HepG2 (cell line): Measurements from ENCODE around the gene KLHL12. TPM values are rescaled to one million over a fixed set of nuclear protein-coding genes. Genes with fewer than 3 reads are reported as not detected.
A peak's percentile ranks its signal among the peaks of the same experiment; 100 is the strongest.

ENCODE experiments used
- ATAC-seq: fragments of 200-7000 bp; cut with Tn5 transposase; 3 replicates; pipeline ENCODE4 v1.9.1; 2020; ENCODE audit warnings: mild to moderate bottlenecking, moderate library complexity
- BruUV-seq: library from RNA; stranded (reverse); fragments of 400-500 nt; replicated peaks from 2 replicates; lab custom pipeline; 2021; lab: Mats Ljungman, UMichigan
- CTCF ChIA-PET: fragments of 300-600 bp; formaldehyde crosslinking; extraction: SDS; loops from one replicate; lab custom pipeline; 2021; ENCODE audit warnings: low total read pairs, inconsistent platforms, low intra/inter-chr PET ratio; lab: Yijun Ruan, JAX
- POLR2A ChIA-PET: fragments of 350-600 bp; sonication (Branson Sonifier 250); formaldehyde crosslinking; loops from one replicate; lab custom pipeline; 2020; ENCODE audit warnings: antibody characterized with exemption, inconsistent platforms; lab: Yijun Ruan, JAX
- DNase-seq: peaks from one replicate; pipeline ENCODE4 v3.0.0-alpha.2; 2015; ENCODE audit warnings: low spot score
- FAIRE-seq: peaks from 3 replicates; lab custom pipeline; 2011; peaks lifted over from hg19 to GRCh38; lab: Jason Lieb, UNC
- H2AFZ ChIP-seq: one replicate; pipeline ENCODE4 v1.6.1; 2011; ENCODE audit warnings: low read length, inconsistent platforms
- H3K27ac ChIP-seq: fragments of 300-600 bp; 3 replicates; pipeline ENCODE4 v1.8.0; 2011; ENCODE audit warnings: mixed run types, mild to moderate bottlenecking, mixed read lengths, low read length, inconsistent platforms; ENCODE audit not compliant: insufficient read depth; ENCODE audit errors: extremely low read length
- H3K27me3 ChIP-seq, 2 experiments: fragments of 200-600 bp in 1 of 2; 2 replicates in 1 of 2; 3 replicates in 1 of 2; pipeline versions ENCODE4 v1.6.0 to v1.8.0; 2011; ENCODE audit warnings: low read length in 2 of 2, mild to moderate bottlenecking in 2 of 2, moderate library complexity in 2 of 2, inconsistent platforms in 1 of 2; ENCODE audit not compliant: insufficient read depth in 2 of 2, control insufficient read depth in 1 of 2
- H3K36me3 ChIP-seq, 2 experiments: fragments of 200-600 bp in 1 of 2; replicated peaks in 1 of 2; 2 replicates in 1 of 2; 3 replicates in 1 of 2; pipeline versions ENCODE4 v1.5.1 to v1.8.0; 2011; ENCODE audit warnings: low read length in 2 of 2, inconsistent platforms in 1 of 2; ENCODE audit not compliant: insufficient read depth in 2 of 2, control insufficient read depth in 1 of 2
- H3K4me1 ChIP-seq: 2 replicates; pipeline ENCODE4 v1.5.1; 2012; ENCODE audit warnings: low read length, inconsistent platforms; ENCODE audit not compliant: insufficient read depth
- H3K4me2 ChIP-seq: 2 replicates; pipeline ENCODE4 v1.6.0; 2011; ENCODE audit warnings: low read depth, low read length, inconsistent platforms
- H3K4me3 ChIP-seq, 3 experiments: fragments of 200-600 bp in 1 of 3; sonication (generic), shearing (Covaris generic) in 1 of 3; replicated peaks in 1 of 3; 2 replicates each; pipeline ENCODE4 v1.5.1; 2011 to 2016; ENCODE audit warnings: low read length in 3 of 3, inconsistent platforms in 2 of 3, low read depth in 2 of 3, mild to moderate bottlenecking in 2 of 3, control low read depth in 1 of 3, mixed read lengths in 1 of 3; ENCODE audit not compliant: insufficient read depth in 1 of 3
- H3K79me2 ChIP-seq: one replicate; pipeline ENCODE4 v1.6.1; 2011; ENCODE audit warnings: low read length, inconsistent platforms; ENCODE audit not compliant: insufficient read depth
- H3K9ac ChIP-seq: 2 replicates; pipeline ENCODE4 v1.6.0; 2011; ENCODE audit warnings: mild to moderate bottlenecking, low read depth, low read length, inconsistent platforms; ENCODE audit not compliant: insufficient read depth
- H3K9me3 ChIP-seq: 2 replicates; pipeline ENCODE4 v1.5.1; 2012; ENCODE audit warnings: mild to moderate bottlenecking, low read length
- H4K20me1 ChIP-seq: 2 replicates; pipeline ENCODE4 v1.6.0; 2011; ENCODE audit warnings: inconsistent platforms, mild to moderate bottlenecking, low read length, moderate library complexity; ENCODE audit not compliant: insufficient read depth
- ATAD3A ChIP-seq: sonication (generic); formaldehyde crosslinking; IDR thresholded peaks from 2 replicates; pipeline ENCODE4 v1.4.0; 2020; ENCODE audit warnings: missing genetic modification reagents
- ATM ChIP-seq: fragments of 450-650 bp; IDR thresholded peaks from 2 replicates; pipeline ENCODE4 v1.7.1; 2017; ENCODE audit warnings: mild to moderate bottlenecking, borderline replicate concordance
- CEBPZ ChIP-seq: IDR thresholded peaks from 2 replicates; pipeline ENCODE4 v1.6.1; 2012; ENCODE audit warnings: low read length, improper control_type of control experiment
- CHD2 ChIP-seq: IDR thresholded peaks from 2 replicates; pipeline ENCODE4 v1.6.1; 2011; ENCODE audit warnings: low read depth, low read length, improper control_type of control experiment
- HNF4A ChIP-seq: sonication (generic); formaldehyde crosslinking; IDR thresholded peaks from 2 replicates; pipeline ENCODE4 v1.4.0; 2020; ENCODE audit warnings: missing genetic modification reagents
- HOXA5 ChIP-seq: sonication (generic); formaldehyde crosslinking; IDR thresholded peaks from 2 replicates; pipeline ENCODE4 v1.4.0; 2020; ENCODE audit warnings: missing genetic modification reagents
- JDP2 ChIP-seq: sonication (generic); formaldehyde crosslinking; IDR thresholded peaks from 2 replicates; pipeline ENCODE4 v1.8.1; 2022; ENCODE audit warnings: missing genetic modification reagents, borderline replicate concordance
- JUN ChIP-seq: sonication (generic); formaldehyde crosslinking; IDR thresholded peaks from 2 replicates; pipeline ENCODE4 v1.4.0; 2020; ENCODE audit warnings: mild to moderate bottlenecking, missing genetic modification reagents
- KLF9 ChIP-seq: IDR thresholded peaks from 2 replicates; pipeline ENCODE4 v1.6.1; 2016; ENCODE audit warnings: low read depth
- NFRKB ChIP-seq: fragments of 450-650 bp; IDR thresholded peaks from 2 replicates; pipeline ENCODE4 v1.6.1; 2017
- PHF21A ChIP-seq: sonication (generic); formaldehyde crosslinking; IDR thresholded peaks from 2 replicates; pipeline ENCODE4 v1.5.0; 2020; ENCODE audit warnings: mild to moderate bottlenecking, missing genetic modification reagents
- RELA ChIP-seq: sonication (generic); formaldehyde crosslinking; IDR thresholded peaks from 2 replicates; pipeline ENCODE4 v1.4.0; 2020; ENCODE audit warnings: missing genetic modification reagents
- REPIN1 ChIP-seq: sonication (generic); formaldehyde crosslinking; IDR thresholded peaks from 2 replicates; pipeline ENCODE4 v1.8.0; 2022; ENCODE audit warnings: missing genetic modification reagents, low read depth, mild to moderate bottlenecking, borderline replicate concordance
- ZBTB34 ChIP-seq: sonication (generic); formaldehyde crosslinking; IDR thresholded peaks from 2 replicates; pipeline ENCODE4 v1.8.0; 2022; ENCODE audit warnings: mild to moderate bottlenecking, missing genetic modification reagents
- ZBTB7A ChIP-seq: sonication (generic); formaldehyde crosslinking; IDR thresholded peaks from 2 replicates; pipeline ENCODE4 v1.8.0; 2022; ENCODE audit warnings: mild to moderate bottlenecking, missing genetic modification reagents
- ZFY ChIP-seq: sonication (generic); formaldehyde crosslinking; IDR thresholded peaks from 2 replicates; pipeline ENCODE4 v1.4.0; 2020; ENCODE audit warnings: missing genetic modification reagents
- ZNF10 ChIP-seq: sonication (generic); formaldehyde crosslinking; IDR thresholded peaks from 2 replicates; pipeline ENCODE4 v1.4.0; 2020; ENCODE audit warnings: mild to moderate bottlenecking, low read depth, missing genetic modification reagents, borderline replicate concordance
- ZNF17 ChIP-seq: sonication (generic); formaldehyde crosslinking; IDR thresholded peaks from 2 replicates; pipeline ENCODE4 v1.5.0; 2020; ENCODE audit warnings: mild to moderate bottlenecking, missing genetic modification reagents
- ZNF180 ChIP-seq: sonication (generic); formaldehyde crosslinking; IDR thresholded peaks from 2 replicates; pipeline ENCODE4 v1.4.0; 2020; ENCODE audit warnings: low read depth, missing genetic modification reagents, borderline replicate concordance
- ZNF263 ChIP-seq: sonication (generic); formaldehyde crosslinking; IDR thresholded peaks from 2 replicates; pipeline ENCODE4 v1.4.0; 2020; ENCODE audit warnings: missing genetic modification reagents
- ZNF333 ChIP-seq: sonication (generic); formaldehyde crosslinking; IDR thresholded peaks from 2 replicates; pipeline ENCODE4 v1.4.0; 2020; ENCODE audit warnings: mild to moderate bottlenecking, missing genetic modification reagents, borderline replicate concordance
- ZNF841 ChIP-seq: sonication (generic); formaldehyde crosslinking; IDR thresholded peaks from 2 replicates; pipeline ENCODE4 v1.8.1; 2023; ENCODE audit warnings: missing genetic modification reagents, borderline replicate concordance
- WGBS: methylation state at CpG from one replicate; pipeline ENCODE4 v1.1.6; 2017; ENCODE audit warnings: low lambda C conversion rate; 5-methylcytosine and 5-hydroxymethylcytosine counted together
- in situ Hi-C: cut with HindIII; loops from 2 replicates; pipeline ENCODE4 v1.10.0; 2017; ENCODE audit warnings: low pct_unique_long_range_greater_than_20kb; ENCODE audit not compliant: extremely low pct_ligation_motif_present
- intact Hi-C: fragments of 100-400 bp; cut with micrococcal nuclease; formaldehyde crosslinking; loops from one replicate; pipeline ENCODE4 v1.10.0; 2022; ENCODE audit not compliant: unreplicated experiment
- polyA plus RNA-seq, 8 experiments: library from polyadenylated mRNA; depleted of rRNA in 3 of 8; stranded (reverse) in 7 of 8; unstranded in 1 of 8; fragments of >200 nt; fragmentation: Illumina TruSeq in 4 of 8; extraction: Trizol in 4 of 8; gene quantifications; 2 replicates each; pipeline versions ENCODE4 v1.2.1 to v1.2.3, GENCODE V29; 2011 to 2016; ENCODE audit warnings: low read depth in 4 of 8, missing spikeins in 1 of 8, mixed read lengths in 1 of 8; ENCODE audit not compliant: insufficient read depth in 1 of 8
- total RNA-seq, 5 experiments: library from RNA; depleted of rRNA; stranded (reverse); fragments of >200 nt; fragmentation: Illumina TruSeq; extraction: Trizol; gene quantifications; 2 replicates each; pipeline ENCODE4 v1.2.3, GENCODE V29; 2016; ENCODE audit warnings: low read depth in 1 of 5

The KLHL12 gene
- total and polyA plus RNA-seq, 2 of the 13 experiments (the other 11 are each of a cell fraction or from before 2014, with no cell fraction given) = 19.2 to 25.2 TPM

DNA sequence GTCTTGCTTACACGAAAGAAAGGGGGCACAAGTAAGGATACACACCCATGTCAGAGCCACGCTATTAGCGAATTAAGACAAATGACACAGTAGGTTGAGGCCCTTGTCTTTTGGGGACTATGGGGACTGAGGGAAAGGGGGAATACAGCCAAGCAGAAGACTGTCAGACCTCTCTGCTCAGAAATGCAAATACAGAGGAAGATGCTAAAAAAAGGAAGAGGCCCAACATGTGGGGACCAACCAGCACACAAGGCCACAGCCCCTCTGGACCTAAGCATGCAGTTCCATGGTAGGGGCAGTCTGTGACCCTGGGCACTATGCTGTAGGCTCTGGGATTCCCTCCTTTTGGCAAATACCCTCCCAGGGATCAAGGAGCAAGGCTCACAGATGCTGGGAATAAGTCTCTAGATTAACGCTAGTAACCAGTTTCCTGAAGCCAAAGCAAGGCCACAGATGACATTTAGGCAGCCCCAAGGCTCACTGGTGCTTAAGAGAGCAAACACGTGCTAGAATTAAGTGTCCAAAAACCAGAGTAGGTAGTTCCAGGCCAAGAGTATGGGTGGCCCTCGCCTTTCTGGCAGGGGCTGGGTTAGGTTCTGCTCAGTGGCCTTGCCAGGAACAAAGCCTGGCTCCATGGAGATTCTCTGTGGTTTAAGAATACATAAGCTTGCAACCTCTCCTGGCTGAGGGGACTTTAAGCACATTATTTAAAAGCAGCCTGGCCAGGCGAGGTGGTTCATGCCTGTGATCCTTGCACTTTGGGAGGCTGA lies 76.3 kb downstream of the KLHL12 start:
- H3K9ac ChIP-seq = 0 out of 2 replicates have a peak overlapping the region, but pooled peaks have one; percentile 3
- no peaks in the 10 kb centered on the region for H4K20me1 ChIP-seq
- no peaks in the 10 kb centered on the region for H3K9me3 ChIP-seq
- WGBS = 79% methylated on average over 7 of the region's 7 CpGs
- peaks cover 1 to 12% of the 10 kb centered on the region in 2 experiments; a peak in 2 of 5 replicates for H3K36me3 ChIP-seq
- intact Hi-C loops = no loop called here
- no TSS peak for BruUV-seq
- H3K4me3 ChIP-seq = no peak overlapping the region
- FAIRE-seq (no peak), ATAC-seq (peak; percentile 27), DNase-seq (no peak)
- no peak overlapping the region for H3K4me2 ChIP-seq
- CTCF ChIA-PET = no interaction called here
- peaks cover 50% of the 10 kb centered on the region for H3K4me1 ChIP-seq
- in situ Hi-C loops = no loop called here
- no peaks in the 10 kb centered on the region for H3K27me3 ChIP-seq
- POLR2A ChIA-PET = interaction anchor here (0.6 to 1.3 kb wide), 2 partner anchors 10 to 11 kb away, joined by 3 read pairs; no protein-coding TSS in a partner anchor
- peak overlapping the region; percentile 38 for H3K27ac ChIP-seq
- no peak overlapping the region for H2AFZ ChIP-seq
- H3K79me2 ChIP-seq = no peaks in the 10 kb centered on the region
- TF ChIP-seq ZNF841 (CRISPR knock-in tag) = no peak
- TF ChIP-seq ZNF180 = no peak
- no peak for TF ChIP-seq CHD2
- no peak for TF ChIP-seq JUN (CRISPR knock-in tag)
- TF ChIP-seq ZBTB7A (CRISPR knock-in tag) = no peak
- TF ChIP-seq CEBPZ = no peak
- no peak for TF ChIP-seq ATM
- TF ChIP-seq RELA = no peak
- 0 out of 2 replicates have a peak, but pooled peaks have one; percentile 22 for TF ChIP-seq ZBTB34 (CRISPR knock-in tag)
- TF ChIP-seq ZFY (CRISPR knock-in tag) = 0 out of 2 replicates have a peak, but pooled peaks have one; percentile 16
- 0 out of 2 replicates have a peak, but pooled peaks have one; percentile 21 for TF ChIP-seq PHF21A (CRISPR knock-in tag)
- TF ChIP-seq ZNF333 (CRISPR knock-in tag) = no peak
- no peak for TF ChIP-seq HOXA5 (CRISPR knock-in tag)
- no peak for TF ChIP-seq ZNF10 (CRISPR knock-in tag)
- TF ChIP-seq ZNF263 (CRISPR knock-in tag) = 0 out of 2 replicates have a peak, but pooled peaks have one; percentile 28
- TF ChIP-seq ATAD3A (CRISPR knock-in tag) = no peak
- TF ChIP-seq JDP2 (CRISPR knock-in tag) = no peak
- peak; percentile 46; the same call in 1 of the 2 replicates for TF ChIP-seq HNF4A (CRISPR knock-in tag)
- TF ChIP-seq ZNF17 = no peak
- no peak for TF ChIP-seq NFRKB
- 0 out of 2 replicates have a peak, but pooled peaks have one; percentile 23 for TF ChIP-seq REPIN1 (CRISPR knock-in tag)
- TF ChIP-seq KLF9 (CRISPR knock-in tag) = no peak
